ENCODE data around the gene SIPA1L3.

Gene SIPA1L3

DNA sequence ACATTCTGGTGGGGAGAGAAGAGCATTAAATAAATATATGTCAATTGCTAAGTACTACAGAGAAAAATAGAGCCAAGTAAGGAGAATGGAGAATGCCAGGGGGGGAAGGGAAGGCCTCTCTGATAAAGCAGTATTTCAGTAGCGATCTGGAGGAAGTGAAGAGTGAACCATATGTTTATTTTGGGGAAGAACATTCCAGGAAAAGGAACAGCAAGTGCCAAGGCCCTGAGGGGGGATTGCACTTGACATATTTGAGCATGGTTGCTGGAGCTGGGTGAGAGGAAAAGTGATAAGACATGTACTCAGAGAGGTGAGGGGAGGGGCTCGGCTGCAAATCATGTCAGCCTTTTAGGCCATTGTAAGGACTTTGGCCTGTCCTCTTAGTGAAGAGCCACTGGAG, 31.0 kb upstream of the SIPA1L3 start:
- no peak for DNase-seq (ENCODE audit: low read depth)
- no peak overlapping the region for H3K4me3 ChIP-seq (ENCODE audit: control insufficient read depth, low read depth, low read length)
- TF ChIP-seq, protein P1, sequence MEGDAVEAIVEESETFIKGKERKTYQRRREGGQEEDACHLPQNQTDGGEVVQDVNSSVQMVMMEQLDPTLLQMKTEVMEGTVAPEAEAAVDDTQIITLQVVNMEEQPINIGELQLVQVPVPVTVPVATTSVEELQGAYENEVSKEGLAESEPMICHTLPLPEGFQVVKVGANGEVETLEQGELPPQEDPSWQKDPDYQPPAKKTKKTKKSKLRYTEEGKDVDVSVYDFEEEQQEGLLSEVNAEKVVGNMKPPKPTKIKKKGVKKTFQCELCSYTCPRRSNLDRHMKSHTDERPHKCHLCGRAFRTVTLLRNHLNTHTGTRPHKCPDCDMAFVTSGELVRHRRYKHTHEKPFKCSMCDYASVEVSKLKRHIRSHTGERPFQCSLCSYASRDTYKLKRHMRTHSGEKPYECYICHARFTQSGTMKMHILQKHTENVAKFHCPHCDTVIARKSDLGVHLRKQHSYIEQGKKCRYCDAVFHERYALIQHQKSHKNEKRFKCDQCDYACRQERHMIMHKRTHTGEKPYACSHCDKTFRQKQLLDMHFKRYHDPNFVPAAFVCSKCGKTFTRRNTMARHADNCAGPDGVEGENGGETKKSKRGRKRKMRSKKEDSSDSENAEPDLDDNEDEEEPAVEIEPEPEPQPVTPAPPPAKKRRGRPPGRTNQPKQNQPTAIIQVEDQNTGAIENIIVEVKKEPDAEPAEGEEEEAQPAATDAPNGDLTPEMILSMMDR (IDR thresholded peaks at IDR 0.05; ENCODE audit: control insufficient read depth, insufficient read depth, low read depth, low read length, missing control alignments), result no peak

DNA sequence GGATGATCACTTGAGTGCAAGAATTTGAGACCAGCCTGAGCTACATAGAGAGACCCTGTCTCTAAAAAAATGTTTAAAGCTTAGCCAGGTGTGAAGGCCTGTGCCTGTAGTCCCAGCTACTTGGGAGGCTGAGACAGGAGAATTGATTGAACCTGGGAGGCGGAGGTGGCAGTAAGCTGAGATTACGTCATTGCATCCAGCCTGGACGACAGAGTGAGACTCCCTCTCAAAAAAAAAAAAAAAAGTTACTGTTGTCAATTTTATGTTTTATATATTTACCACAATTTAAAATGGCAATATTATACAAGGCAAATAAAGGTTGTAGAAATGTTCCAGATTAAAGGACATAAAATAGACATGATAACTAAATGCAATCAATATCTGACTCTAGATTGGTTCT, 29.9 kb upstream of the SIPA1L3 start:
- DNase-seq (ENCODE audit: low read depth), result no peak
- H3K4me3 ChIP-seq (ENCODE audit: control insufficient read depth, low read depth, low read length), result no peak overlapping the region
- TF ChIP-seq, protein P1 (IDR thresholded peaks at IDR 0.05; ENCODE audit: control insufficient read depth, insufficient read depth, low read depth, low read length, missing control alignments), result no peak

DNA sequence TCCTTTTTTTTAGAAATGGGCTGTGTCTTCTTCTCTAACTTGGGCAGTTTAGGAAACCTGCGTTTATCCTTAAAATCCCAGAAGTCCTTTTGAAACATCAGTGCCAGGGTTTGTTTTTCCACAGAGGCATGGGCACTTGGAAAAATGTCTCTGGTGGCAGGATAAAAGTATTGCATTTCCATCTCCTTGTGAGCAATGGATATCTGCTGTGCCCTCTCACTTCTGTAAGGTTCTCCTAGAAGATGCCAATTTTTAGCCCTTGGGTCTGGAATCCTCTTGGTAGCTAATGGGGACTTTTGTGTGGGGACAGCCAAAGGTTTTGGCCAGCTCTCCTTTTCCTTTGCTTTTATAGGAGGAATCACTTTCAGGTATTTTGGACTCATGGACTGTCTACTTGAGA, 21.6 kb upstream of the SIPA1L3 start:
- DNase-seq (ENCODE audit: low read depth), result no peak
- no peak overlapping the region for H3K4me3 ChIP-seq (ENCODE audit: control insufficient read depth, low read depth, low read length)
- TF ChIP-seq, protein P1 (IDR thresholded peaks at IDR 0.05; ENCODE audit: control insufficient read depth, insufficient read depth, low read depth, low read length, missing control alignments), result no peak

DNA sequence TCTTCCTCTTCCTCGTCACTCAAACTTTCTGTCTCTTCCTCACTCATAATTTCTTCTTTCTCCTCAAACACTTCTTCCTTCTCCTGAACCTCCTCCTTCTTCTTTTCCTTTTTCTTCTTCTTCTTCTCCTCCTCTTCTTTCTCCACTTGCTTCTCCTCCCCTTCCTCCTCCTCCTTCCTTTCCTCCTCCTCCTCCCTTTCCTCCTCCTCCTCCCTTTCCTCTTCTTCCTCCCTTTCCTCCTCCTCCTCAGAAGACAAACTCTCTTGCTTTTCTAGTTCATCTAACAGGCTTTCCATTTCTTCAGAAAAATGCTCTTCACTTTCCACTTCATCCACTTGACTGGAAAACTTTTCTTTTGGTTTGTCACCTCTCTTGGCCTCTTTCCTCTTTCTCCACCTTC, 20.4 kb upstream of the SIPA1L3 start:
- TF ChIP-seq, protein P1 (IDR thresholded peaks at IDR 0.05; ENCODE audit: control insufficient read depth, insufficient read depth, low read depth, low read length, missing control alignments), result no peak
- DNase-seq (ENCODE audit: low read depth), result no peak
- no peak overlapping the region for H3K4me3 ChIP-seq (ENCODE audit: control insufficient read depth, low read depth, low read length)

DNA sequence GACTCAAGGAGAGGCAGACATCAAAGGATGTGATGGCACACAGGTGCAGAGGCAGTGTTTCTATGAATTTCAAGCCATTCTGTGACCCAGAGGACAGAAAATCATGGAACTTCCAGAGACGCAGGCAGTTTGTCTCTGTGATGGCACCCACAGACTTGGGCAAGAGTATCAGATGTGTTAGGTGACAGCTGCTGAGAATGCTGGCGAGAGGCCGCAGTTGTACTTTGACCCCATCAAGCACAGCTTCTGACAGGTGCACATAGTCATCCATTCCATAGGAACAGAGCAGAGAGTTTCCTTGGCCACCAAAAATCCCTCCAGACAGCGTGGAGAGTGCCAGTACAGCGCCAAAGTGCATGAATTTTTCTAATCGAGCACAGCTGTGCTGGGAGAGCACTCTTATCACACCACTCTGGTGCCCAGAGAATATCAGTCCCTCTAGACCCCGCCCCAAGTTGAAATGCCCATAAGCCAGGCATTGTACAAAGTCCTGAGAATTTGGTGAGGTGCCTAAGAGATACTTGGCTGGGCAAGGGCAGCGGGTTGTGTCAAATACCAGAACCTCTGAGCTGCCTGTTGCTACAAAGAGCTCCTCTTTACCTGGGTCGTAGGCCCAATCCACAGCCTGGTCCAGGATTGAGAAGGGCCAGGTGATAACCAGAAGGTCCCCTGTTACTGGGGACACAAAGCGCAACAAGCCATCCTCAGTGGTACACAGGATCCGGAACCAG, 13.0 kb upstream of the SIPA1L3 start:
- H3K4me3 ChIP-seq (ENCODE audit: control insufficient read depth, low read depth, low read length), result no peak overlapping the region
- TF ChIP-seq, protein P1 (IDR thresholded peaks at IDR 0.05; ENCODE audit: control insufficient read depth, insufficient read depth, low read depth, low read length, missing control alignments), result no peak
- no peak for DNase-seq (ENCODE audit: low read depth)

DNA sequence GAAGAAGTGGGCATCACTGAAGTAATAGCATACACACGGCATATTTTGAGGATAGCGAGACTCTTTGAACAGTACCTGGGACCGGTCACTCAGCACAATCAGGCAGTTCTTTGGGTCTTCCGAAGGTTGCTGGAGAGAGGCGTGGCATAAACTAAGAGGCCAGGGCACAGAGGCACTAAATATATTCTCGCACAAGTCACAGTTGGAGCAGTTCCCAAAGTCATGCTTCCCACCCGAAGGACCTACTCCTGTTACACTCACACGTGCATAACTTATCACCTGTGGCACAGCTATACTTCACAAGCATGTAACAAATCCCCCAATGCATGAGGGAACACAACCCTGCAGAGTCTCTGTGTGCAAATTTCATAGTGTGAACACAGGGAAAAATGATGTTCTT, 10.8 kb upstream of the SIPA1L3 start:
- DNase-seq (ENCODE audit: low read depth), result no peak
- TF ChIP-seq, protein P1 (IDR thresholded peaks at IDR 0.05; ENCODE audit: control insufficient read depth, insufficient read depth, low read depth, low read length, missing control alignments), result no peak
- no peak overlapping the region for H3K4me3 ChIP-seq (ENCODE audit: control insufficient read depth, low read depth, low read length)

All from AG09309 (cell line).